K562 (cell line): Measurements from ENCODE around the gene LRP3. TPM values are rescaled to one million over a fixed set of nuclear protein-coding genes. Genes with fewer than 3 reads are reported as not detected.

Experiments used
- BRCA1 ChIP-seq, 2 experiments: fragments of 450-650 bp in 1 of 2; sonication (generic) in 1 of 2; formaldehyde crosslinking in 1 of 2; IDR thresholded peaks; 2 replicates each; pipeline versions ENCODE4 v1.5.0 to v1.6.1; 2017 to 2020; ENCODE audit warnings: mild to moderate bottlenecking in 1 of 2, missing genetic modification reagents in 1 of 2
- MEF2D ChIP-seq: conservative IDR thresholded peaks from 2 replicates; pipeline ENCODE4 v1.6.1; 2016; ENCODE audit warnings: low read depth, missing genetic modification characterization, missing compliant biosample characterization
- POLR3G ChIP-seq: IDR thresholded peaks from 2 replicates; pipeline ENCODE4 v1.6.1; 2011; ENCODE audit not compliant: insufficient read length, insufficient replicate concordance; ENCODE audit errors: extremely low read depth
- polyA plus RNA-seq, 8 experiments: library from polyadenylated mRNA; depleted of rRNA in 4 of 8; stranded (reverse) in 5 of 8; unstranded in 3 of 8; fragments of >200 nt; fragmentation: Nextera tagmentation in 2 of 8; fragmentation: Illumina TruSeq in 1 of 8; extraction: Ambion mirVana in 2 of 8; extraction: Trizol in 1 of 8; gene quantifications; 2 replicates each; pipeline versions ENCODE4 v1.2.1 to v1.2.3, GENCODE V29; 2011 to 2014; ENCODE audit warnings: inconsistent platforms in 1 of 8, missing spikeins in 1 of 8
- total RNA-seq, 7 experiments: library from RNA; depleted of rRNA in 6 of 7; stranded (reverse); fragments of >200 nt in 6 of 7; fragmentation: Illumina TruSeq in 2 of 7; extraction: Trizol in 2 of 7; gene quantifications; 2 replicates each; pipeline versions ENCODE4 v1.2.1 to v1.2.3, GENCODE V29; 2011 to 2021; ENCODE audit warnings: low replicate concordance in 1 of 7
- TF ChIP-seq, protein P1 (sequence below): sonication (generic); formaldehyde crosslinking; IDR thresholded peaks from 2 replicates; pipeline ENCODE4 v1.8.0; 2023; ENCODE audit warnings: mild to moderate bottlenecking, missing genetic modification reagents
- TF ChIP-seq, protein P2 (sequence below): fragments of 450-650 bp; IDR thresholded peaks from one replicate; pipeline ENCODE4 v1.6.1; 2018; ENCODE audit warnings: mild to moderate bottlenecking, moderate library complexity; ENCODE audit not compliant: partially characterized antibody
- TF ChIP-seq, protein P3 (sequence below): sonication (generic); formaldehyde crosslinking; IDR thresholded peaks from 2 replicates; pipeline ENCODE4 v1.9.0; 2022; ENCODE audit warnings: mild to moderate bottlenecking, missing genetic modification reagents

The LRP3 gene
- total and polyA plus RNA-seq, 9 of the 15 experiments (the other 6 are each of a cell fraction or from before 2014, with no cell fraction given), result 0.29 TPM; not detected in 8

DNA sequence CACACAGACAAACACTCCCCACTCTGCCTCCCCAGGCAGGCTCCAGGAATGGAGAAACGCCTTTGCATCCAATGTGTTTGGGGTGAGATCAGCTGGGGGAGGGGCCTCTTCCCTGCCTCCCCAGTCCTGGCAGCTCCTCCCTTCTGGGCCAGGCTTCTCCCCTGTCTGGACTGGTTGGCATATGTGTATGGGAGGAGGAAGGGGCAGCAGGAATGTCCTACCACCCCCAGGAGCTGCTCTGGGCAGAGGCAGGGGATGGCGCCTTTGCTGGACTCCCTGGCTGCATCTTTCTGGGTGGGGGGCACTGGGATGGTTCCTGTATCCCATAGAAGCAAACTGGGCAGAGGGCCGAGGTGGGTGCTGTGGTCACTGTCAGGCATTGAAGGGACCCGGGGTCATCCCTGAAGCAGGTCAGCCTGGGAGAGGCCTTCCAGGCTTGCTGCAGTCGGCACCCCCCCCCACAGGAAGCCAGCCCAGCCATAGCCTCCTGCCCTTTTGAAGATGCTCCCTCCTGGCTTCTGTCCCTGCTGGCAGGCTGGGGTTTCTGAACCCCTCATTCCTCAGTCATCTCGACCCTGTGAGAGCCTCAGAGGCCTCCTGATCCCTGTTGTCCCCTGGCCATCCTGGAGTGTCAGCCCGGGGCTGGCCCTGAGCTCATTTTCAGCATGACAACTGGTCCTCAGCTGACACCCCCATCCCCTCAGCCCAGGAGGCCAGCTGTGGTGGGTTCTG is 52.7 kb downstream of the LRP3 start (continued):
- TF ChIP-seq, protein P1, sequence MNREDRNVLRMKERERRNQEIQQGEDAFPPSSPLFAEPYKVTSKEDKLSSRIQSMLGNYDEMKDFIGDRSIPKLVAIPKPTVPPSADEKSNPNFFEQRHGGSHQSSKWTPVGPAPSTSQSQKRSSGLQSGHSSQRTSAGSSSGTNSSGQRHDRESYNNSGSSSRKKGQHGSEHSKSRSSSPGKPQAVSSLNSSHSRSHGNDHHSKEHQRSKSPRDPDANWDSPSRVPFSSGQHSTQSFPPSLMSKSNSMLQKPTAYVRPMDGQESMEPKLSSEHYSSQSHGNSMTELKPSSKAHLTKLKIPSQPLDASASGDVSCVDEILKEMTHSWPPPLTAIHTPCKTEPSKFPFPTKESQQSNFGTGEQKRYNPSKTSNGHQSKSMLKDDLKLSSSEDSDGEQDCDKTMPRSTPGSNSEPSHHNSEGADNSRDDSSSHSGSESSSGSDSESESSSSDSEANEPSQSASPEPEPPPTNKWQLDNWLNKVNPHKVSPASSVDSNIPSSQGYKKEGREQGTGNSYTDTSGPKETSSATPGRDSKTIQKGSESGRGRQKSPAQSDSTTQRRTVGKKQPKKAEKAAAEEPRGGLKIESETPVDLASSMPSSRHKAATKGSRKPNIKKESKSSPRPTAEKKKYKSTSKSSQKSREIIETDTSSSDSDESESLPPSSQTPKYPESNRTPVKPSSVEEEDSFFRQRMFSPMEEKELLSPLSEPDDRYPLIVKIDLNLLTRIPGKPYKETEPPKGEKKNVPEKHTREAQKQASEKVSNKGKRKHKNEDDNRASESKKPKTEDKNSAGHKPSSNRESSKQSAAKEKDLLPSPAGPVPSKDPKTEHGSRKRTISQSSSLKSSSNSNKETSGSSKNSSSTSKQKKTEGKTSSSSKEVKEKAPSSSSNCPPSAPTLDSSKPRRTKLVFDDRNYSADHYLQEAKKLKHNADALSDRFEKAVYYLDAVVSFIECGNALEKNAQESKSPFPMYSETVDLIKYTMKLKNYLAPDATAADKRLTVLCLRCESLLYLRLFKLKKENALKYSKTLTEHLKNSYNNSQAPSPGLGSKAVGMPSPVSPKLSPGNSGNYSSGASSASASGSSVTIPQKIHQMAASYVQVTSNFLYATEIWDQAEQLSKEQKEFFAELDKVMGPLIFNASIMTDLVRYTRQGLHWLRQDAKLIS (CRISPR knock-in tag), result no peak
- TF ChIP-seq, protein P2, sequence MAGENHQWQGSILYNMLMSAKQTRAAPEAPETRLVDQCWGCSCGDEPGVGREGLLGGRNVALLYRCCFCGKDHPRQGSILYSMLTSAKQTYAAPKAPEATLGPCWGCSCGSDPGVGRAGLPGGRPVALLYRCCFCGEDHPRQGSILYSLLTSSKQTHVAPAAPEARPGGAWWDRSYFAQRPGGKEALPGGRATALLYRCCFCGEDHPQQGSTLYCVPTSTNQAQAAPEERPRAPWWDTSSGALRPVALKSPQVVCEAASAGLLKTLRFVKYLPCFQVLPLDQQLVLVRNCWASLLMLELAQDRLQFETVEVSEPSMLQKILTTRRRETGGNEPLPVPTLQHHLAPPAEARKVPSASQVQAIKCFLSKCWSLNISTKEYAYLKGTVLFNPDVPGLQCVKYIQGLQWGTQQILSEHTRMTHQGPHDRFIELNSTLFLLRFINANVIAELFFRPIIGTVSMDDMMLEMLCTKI, result no peak
- TF ChIP-seq MEF2D, result no peak
- TF ChIP-seq POLR3G, result no peak
- TF ChIP-seq, protein P3, sequence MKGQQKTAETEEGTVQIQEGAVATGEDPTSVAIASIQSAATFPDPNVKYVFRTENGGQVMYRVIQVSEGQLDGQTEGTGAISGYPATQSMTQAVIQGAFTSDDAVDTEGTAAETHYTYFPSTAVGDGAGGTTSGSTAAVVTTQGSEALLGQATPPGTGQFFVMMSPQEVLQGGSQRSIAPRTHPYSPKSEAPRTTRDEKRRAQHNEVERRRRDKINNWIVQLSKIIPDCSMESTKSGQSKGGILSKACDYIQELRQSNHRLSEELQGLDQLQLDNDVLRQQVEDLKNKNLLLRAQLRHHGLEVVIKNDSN (CRISPR knock-in tag), result no peak
- TF ChIP-seq BRCA1 (IDR thresholded peaks at IDR 0.05), result no peak
- no peak for TF ChIP-seq BRCA1 (CRISPR knock-in tag; IDR thresholded peaks at IDR 0.05)
